Natural killer cell (primary cell): ENCODE data around the gene TVP23C. TPM values are rescaled to one million over a fixed set of nuclear protein-coding genes. Genes with fewer than 3 reads are reported as not detected.

Source experiments
- ATAC-seq, 3 donors: fragments of 150-1000 bp in 2 of 3; fragments of 200-7000 bp in 1 of 3; cut with Tn5 transposase; 1 replicate in 1 of 3; 2 replicates in 2 of 3; pipeline ENCODE4 v1.10.0; 2021; ENCODE audit warnings: mild to moderate bottlenecking in 2 of 3, moderate library complexity in 2 of 3
- DNase-seq, 2 donors: peaks; one replicate each; pipeline versions ENCODE4 v3.0.0 to v3.0.0-alpha.2; 2013 to 2021; ENCODE audit warnings: mixed read lengths in 1 of 2
- H3K27ac ChIP-seq: one replicate; pipeline ENCODE4 v1.5.1; 2013; ENCODE audit warnings: mild to moderate bottlenecking, low read length
- H3K27me3 ChIP-seq: one replicate; pipeline ENCODE4 v1.6.1; 2013; ENCODE audit warnings: low read length; ENCODE audit not compliant: control insufficient read depth, insufficient read depth
- H3K36me3 ChIP-seq: one replicate; pipeline ENCODE4 v1.6.1; 2013; ENCODE audit warnings: low read length; ENCODE audit not compliant: control insufficient read depth, insufficient read depth
- H3K4me1 ChIP-seq: one replicate; pipeline ENCODE4 v1.6.1; 2013; ENCODE audit warnings: low read length; ENCODE audit not compliant: control insufficient read depth, insufficient read depth
- H3K4me3 ChIP-seq: one replicate; pipeline ENCODE4 v1.5.1; 2013; ENCODE audit warnings: low read length
- H3K9me3 ChIP-seq: one replicate; pipeline ENCODE4 v1.6.1; 2013; ENCODE audit warnings: low read length; ENCODE audit not compliant: control insufficient read depth, insufficient read depth
- H3K27ac Mint-ChIP-seq, 2 donors: one replicate each; pipeline ENCODE4 v1.8.0; 2022; ENCODE audit warnings: mild to moderate bottlenecking in 2 of 2, mixed read lengths in 2 of 2, moderate library complexity in 1 of 2
- H3K27me3 Mint-ChIP-seq, 2 donors: one replicate each; pipeline ENCODE4 v1.8.0; 2022; ENCODE audit warnings: low read depth in 2 of 2, mixed read lengths in 2 of 2
- H3K36me3 Mint-ChIP-seq: one replicate; pipeline ENCODE4 v1.8.0; 2022; ENCODE audit warnings: mixed read lengths
- H3K4me1 Mint-ChIP-seq, 2 donors: one replicate each; pipeline ENCODE4 v1.8.0; 2022; ENCODE audit warnings: mixed read lengths in 2 of 2
- H3K4me3 Mint-ChIP-seq: one replicate; pipeline ENCODE4 v1.8.0; 2022; ENCODE audit warnings: mild to moderate bottlenecking, moderate library complexity, mixed read lengths
- H3K9me3 Mint-ChIP-seq, 2 donors: one replicate each; pipeline ENCODE4 v1.8.0; 2022; ENCODE audit warnings: mixed read lengths in 2 of 2
- WGBS: methylation state at CpG from one replicate; pipeline ENCODE4 v1.1.7; 2013; ENCODE audit warnings: missing lambda C conversion rate; ENCODE audit not compliant: insufficient coverage; 5-methylcytosine and 5-hydroxymethylcytosine counted together
- intact Hi-C: fragments of 100-400 bp; cut with micrococcal nuclease; formaldehyde crosslinking; loops from one replicate; pipeline ENCODE4 v1.14.2; 2022
- total RNA-seq, 4 donors: library from RNA; stranded (reverse); fragments of 120-200 nt in 1 of 4; gene quantifications; one replicate each; pipeline versions ENCODE4 v1.2.3 to v1.2.4, GENCODE V29; 2013 to 2022
- TF ChIP-seq, protein P1 (sequence below): fragments of 200-600 bp; IDR thresholded peaks from one replicate; pipeline ENCODE4 v1.8.0; 2022; ENCODE audit warnings: antibody characterized with exemption

Gene TVP23C
- total RNA-seq, 3 donors from 2014 or later (not counting 1 experiment from before 2014, with no cell fraction given) = 28.2 to 45.4 (median 40.4) TPM

DNA sequence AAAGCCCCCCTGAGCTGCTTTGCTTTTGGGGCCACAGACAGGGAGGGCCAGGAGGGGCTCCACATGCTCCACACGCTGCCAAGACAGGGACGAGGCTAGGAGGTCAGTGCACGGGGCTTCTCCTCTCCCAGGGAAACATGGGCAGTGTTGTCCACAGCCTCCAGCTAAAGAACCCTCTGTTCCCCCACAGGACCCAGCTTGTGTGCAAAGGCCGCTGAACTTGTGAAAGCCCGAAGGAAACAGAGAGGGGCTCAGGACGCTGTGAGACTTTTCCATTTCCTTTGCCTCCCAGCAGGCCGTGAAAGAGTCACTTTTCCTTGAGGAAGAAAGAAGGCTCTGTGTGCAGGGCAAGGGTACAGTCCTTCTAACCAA, 105.6 kb downstream of the TVP23C start:
- DNase-seq (no peak), ATAC-seq (no peak)
- intact Hi-C loops = no loop called here
- Mint-ChIP-seq H3K27ac (no peak overlapping the region), H3K4me3 (no peak overlapping the region), H3K27me3 (no peaks in the 10 kb centered on the region), H3K36me3 (peaks cover 10% of the 10 kb centered on the region), H3K9me3 (peaks cover 0 to 3% of the 10 kb centered on the region in 2 donors), H3K4me1 (peaks cover 0 to 5% of the 10 kb centered on the region in 2 donors)
- H3K36me3 ChIP-seq = no peaks in the 10 kb centered on the region
- H3K4me3 ChIP-seq = no peak overlapping the region
- H3K27me3 ChIP-seq = no peaks in the 10 kb centered on the region
- TF ChIP-seq, protein P1, sequence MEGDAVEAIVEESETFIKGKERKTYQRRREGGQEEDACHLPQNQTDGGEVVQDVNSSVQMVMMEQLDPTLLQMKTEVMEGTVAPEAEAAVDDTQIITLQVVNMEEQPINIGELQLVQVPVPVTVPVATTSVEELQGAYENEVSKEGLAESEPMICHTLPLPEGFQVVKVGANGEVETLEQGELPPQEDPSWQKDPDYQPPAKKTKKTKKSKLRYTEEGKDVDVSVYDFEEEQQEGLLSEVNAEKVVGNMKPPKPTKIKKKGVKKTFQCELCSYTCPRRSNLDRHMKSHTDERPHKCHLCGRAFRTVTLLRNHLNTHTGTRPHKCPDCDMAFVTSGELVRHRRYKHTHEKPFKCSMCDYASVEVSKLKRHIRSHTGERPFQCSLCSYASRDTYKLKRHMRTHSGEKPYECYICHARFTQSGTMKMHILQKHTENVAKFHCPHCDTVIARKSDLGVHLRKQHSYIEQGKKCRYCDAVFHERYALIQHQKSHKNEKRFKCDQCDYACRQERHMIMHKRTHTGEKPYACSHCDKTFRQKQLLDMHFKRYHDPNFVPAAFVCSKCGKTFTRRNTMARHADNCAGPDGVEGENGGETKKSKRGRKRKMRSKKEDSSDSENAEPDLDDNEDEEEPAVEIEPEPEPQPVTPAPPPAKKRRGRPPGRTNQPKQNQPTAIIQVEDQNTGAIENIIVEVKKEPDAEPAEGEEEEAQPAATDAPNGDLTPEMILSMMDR = no peak
- no peaks in the 10 kb centered on the region for H3K4me1 ChIP-seq
- 90% methylated on average over 7 of the region's 7 CpGs for whole genome bisulfite sequencing
- no peaks in the 10 kb centered on the region for H3K9me3 ChIP-seq
- no peak overlapping the region for H3K27ac ChIP-seq

DNA sequence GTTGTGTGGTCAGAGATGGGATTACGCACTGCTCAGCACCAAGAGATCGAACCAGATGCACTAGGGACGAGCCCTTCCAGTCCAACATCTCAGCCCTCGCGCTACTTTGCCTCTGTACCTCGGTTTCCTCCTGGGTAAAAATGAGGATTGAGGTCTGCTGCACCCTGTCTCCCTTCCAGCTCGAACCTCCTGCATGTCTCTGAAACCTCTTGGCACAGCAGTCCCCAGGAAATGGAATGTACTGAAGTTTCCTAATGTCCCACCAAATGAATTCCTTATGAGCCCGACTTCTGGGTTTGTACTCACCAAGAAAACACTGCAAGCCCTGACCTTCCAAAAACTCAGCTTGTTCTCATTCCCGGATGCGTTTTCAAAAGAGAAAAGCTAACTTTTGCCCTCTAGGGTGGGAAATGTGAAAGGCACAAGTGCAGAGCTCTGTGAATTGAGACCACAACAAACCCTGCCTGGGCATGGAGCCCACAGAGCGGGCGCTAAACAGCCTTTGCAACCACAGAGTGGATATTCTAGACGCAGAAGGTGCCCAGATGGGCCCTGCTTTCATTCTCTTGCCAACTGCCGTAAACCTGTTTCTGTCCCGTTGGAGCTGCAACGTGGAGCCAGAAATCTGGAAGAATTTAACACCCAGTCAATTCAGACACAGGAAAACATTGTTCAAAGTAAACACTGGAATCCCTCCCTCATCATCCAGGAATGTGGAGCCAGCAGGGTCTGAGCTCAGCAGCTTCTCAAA, 106.1 kb downstream of the TVP23C start:
- H3K36me3 ChIP-seq = no peaks in the 10 kb centered on the region
- H3K4me1 Mint-ChIP-seq = peaks cover 0 to 5% of the 10 kb centered on the region in 2 donors
- H3K27me3 ChIP-seq = no peaks in the 10 kb centered on the region
- no peak overlapping the region for H3K27ac Mint-ChIP-seq
- ATAC-seq = no peak
- WGBS = 84% methylated on average over 16 of the region's 16 CpGs
- intact Hi-C loops = no loop called here
- H3K36me3 Mint-ChIP-seq = peaks cover 10% of the 10 kb centered on the region
- no peaks in the 10 kb centered on the region for H3K4me1 ChIP-seq
- no peaks in the 10 kb centered on the region for H3K27me3 Mint-ChIP-seq
- no peak overlapping the region for H3K4me3 ChIP-seq
- H3K9me3 ChIP-seq = no peaks in the 10 kb centered on the region
- TF ChIP-seq, protein P1 = no peak
- peaks cover 0 to 3% of the 10 kb centered on the region in 2 donors for H3K9me3 Mint-ChIP-seq
- no peak overlapping the region for H3K27ac ChIP-seq
- no peak overlapping the region for H3K4me3 Mint-ChIP-seq
- no peak for DNase-seq

DNA sequence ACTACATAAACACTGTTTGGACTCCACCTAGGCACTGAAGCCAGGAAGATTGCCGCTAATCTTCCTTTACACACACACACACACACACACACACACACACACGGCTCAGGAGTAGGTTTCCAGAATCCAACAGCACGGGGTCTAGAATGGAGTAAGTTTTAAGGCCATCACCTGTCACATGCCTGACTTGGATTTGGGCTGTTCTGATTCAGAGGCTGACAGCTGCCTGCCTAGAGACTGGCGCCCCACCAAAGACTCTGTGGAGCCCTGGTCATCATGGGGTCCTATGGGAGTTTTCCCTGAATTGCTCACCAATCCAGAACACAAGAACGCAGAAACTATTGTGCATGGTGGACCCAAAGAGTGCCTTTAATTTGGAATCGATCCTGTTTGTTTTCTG, 106.8 kb downstream of the TVP23C start:
- ATAC-seq (no peak), DNase-seq (no peak)
- Mint-ChIP-seq H3K4me1 (peaks cover 0 to 5% of the 10 kb centered on the region in 2 donors), H3K36me3 (peaks cover 10% of the 10 kb centered on the region), H3K27ac (no peak overlapping the region), H3K4me3 (no peak overlapping the region), H3K27me3 (no peaks in the 10 kb centered on the region), H3K9me3 (peaks cover 0 to 3% of the 10 kb centered on the region in 2 donors)
- no peaks in the 10 kb centered on the region for H3K36me3 ChIP-seq
- no peaks in the 10 kb centered on the region for H3K9me3 ChIP-seq
- no peaks in the 10 kb centered on the region for H3K4me1 ChIP-seq
- intact Hi-C loops = no loop called here
- no peak overlapping the region for H3K27ac ChIP-seq
- no peaks in the 10 kb centered on the region for H3K27me3 ChIP-seq
- 86% methylated on average over 4 of the region's 6 CpGs for WGBS
- TF ChIP-seq, protein P1 = no peak
- H3K4me3 ChIP-seq = no peak overlapping the region

DNA sequence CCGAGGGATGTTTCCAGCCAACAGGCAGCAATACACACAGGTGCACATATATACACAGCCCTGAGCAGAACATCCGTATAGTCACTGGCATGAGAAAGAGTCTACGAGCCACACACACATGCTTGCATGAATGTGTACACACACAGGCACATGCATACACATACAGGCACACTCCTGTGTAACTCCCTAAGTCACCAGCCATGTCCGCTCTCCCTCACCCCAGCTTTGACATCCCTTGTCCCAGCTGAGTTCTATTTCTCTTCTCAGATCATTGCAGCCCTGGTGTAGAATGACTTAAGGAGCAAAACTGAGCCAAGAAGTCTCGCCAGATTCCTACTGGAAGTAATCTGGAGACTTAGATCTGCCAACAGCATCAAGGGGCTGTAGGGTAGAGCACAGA, 108.9 kb downstream of the TVP23C start:
- DNase-seq (no peak), ATAC-seq (no peak)
- Mint-ChIP-seq H3K9me3 (peaks cover 0 to 3% of the 10 kb centered on the region in 2 donors), H3K27me3 (no peaks in the 10 kb centered on the region), H3K4me3 (no peak overlapping the region), H3K27ac (no peak overlapping the region), H3K36me3 (peaks cover 10% of the 10 kb centered on the region), H3K4me1 (no peaks in the 10 kb centered on the region)
- intact Hi-C loops = no loop called here
- H3K27ac ChIP-seq = no peak overlapping the region
- H3K9me3 ChIP-seq = no peaks in the 10 kb centered on the region
- H3K36me3 ChIP-seq = no peaks in the 10 kb centered on the region
- WGBS = 94% methylated on average over 5 of the region's 5 CpGs
- TF ChIP-seq, protein P1 = no peak
- H3K4me3 ChIP-seq = no peak overlapping the region
- H3K27me3 ChIP-seq = no peaks in the 10 kb centered on the region
- H3K4me1 ChIP-seq = no peaks in the 10 kb centered on the region
